ENCODE results near the gene PDE8A. TPM values are rescaled to one million over a fixed set of nuclear protein-coding genes. Genes with fewer than 3 reads are reported as not detected.
"Not testable (repeated sequence)": the region's sequence is repeated elsewhere in the genome, so short reads cannot be mapped to it uniquely, and the experiment has no call there.

PDE8A gene
- total and polyA plus RNA-seq, 2 donors (not counting 1 experiment from before 2014, with no cell fraction given): 17.4 to 51.1 TPM

DNA sequence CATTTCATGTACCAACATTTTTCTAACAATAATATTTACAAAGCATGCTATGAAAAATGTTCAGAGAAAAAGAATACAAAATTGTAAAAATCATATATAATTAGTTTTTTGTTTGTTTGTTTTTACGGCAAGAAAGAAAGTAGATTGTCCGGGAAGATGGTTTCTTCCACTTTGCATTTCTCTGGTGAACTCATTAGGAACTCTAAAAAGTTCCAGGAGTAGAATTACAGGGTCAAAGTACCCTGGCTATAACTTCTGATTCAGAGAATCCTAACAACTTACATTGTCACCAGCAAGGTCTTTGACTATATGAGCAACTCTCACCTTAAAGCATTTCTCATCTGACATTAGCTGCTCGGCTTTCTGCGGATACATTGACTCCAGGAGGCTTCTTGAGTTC lies 196.7 kb downstream of the PDE8A start:
- Histone ChIP-seq H4K20me1 (ENCODE audit: control insufficient read depth, insufficient read depth, low read length, poor library complexity, severe bottlenecking) (no peaks in the 10 kb centered on the region), H3K27me3 (replicated peaks in 1 of 4; ENCODE audit: control extremely low read depth in 1 of 4, control insufficient read depth in 3 of 4, insufficient read depth in 4 of 4, low read length in 3 of 4) (no peaks in the 10 kb centered on the region), H3K9me3 (ENCODE audit: control extremely low read depth in 1 of 3, control insufficient read depth in 2 of 3, insufficient read depth in 1 of 3, low read length in 2 of 3) (peaks cover 0 to 7% (median 0%) of the 10 kb centered on the region in 3 donors), H3K36me3 (replicated peaks in 1 of 2; ENCODE audit: control extremely low read depth in 1 of 2, control insufficient read depth in 1 of 2, extremely low read depth in 1 of 2, insufficient read depth in 2 of 2, low read length in 1 of 2) (no peaks in the 10 kb centered on the region), H3K4me3 (ENCODE audit: control extremely low read depth in 1 of 5, extremely low read depth in 1 of 5, insufficient read depth in 1 of 5, low read depth in 2 of 5, low read length in 4 of 5) (no peak overlapping the region), H2AFZ (ENCODE audit: insufficient read depth, low read depth, low read length, poor library complexity, severe bottlenecking) (no peak overlapping the region), H3K9ac (ENCODE audit: low read length) (no peak overlapping the region), H3K27ac (ENCODE audit: low read length in 2 of 2) (no peak overlapping the region), H3K4me2 (replicated peaks; ENCODE audit: low read depth, low read length, poor library complexity, severe bottlenecking) (no peak overlapping the region), H3K4me1 (ENCODE audit: control insufficient read depth in 2 of 2, insufficient read depth in 2 of 2, low read length in 2 of 2) (no peaks in the 10 kb centered on the region), H3K79me2 (ENCODE audit: control insufficient read depth, insufficient read depth, low read length) (no peaks in the 10 kb centered on the region)
- no peak for DNase-seq
- TF ChIP-seq EZH2 (IDR thresholded peaks at IDR 0.05; ENCODE audit: borderline replicate concordance, insufficient read depth, low read depth, low read length, poor library complexity, severe bottlenecking): no peak
- TF ChIP-seq, protein P1, sequence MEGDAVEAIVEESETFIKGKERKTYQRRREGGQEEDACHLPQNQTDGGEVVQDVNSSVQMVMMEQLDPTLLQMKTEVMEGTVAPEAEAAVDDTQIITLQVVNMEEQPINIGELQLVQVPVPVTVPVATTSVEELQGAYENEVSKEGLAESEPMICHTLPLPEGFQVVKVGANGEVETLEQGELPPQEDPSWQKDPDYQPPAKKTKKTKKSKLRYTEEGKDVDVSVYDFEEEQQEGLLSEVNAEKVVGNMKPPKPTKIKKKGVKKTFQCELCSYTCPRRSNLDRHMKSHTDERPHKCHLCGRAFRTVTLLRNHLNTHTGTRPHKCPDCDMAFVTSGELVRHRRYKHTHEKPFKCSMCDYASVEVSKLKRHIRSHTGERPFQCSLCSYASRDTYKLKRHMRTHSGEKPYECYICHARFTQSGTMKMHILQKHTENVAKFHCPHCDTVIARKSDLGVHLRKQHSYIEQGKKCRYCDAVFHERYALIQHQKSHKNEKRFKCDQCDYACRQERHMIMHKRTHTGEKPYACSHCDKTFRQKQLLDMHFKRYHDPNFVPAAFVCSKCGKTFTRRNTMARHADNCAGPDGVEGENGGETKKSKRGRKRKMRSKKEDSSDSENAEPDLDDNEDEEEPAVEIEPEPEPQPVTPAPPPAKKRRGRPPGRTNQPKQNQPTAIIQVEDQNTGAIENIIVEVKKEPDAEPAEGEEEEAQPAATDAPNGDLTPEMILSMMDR (IDR thresholded peaks at IDR 0.05): no peak
- Mint-ChIP-seq H3K27ac (no peak overlapping the region), H3K4me3 (no peak overlapping the region), H3K27me3 (peaks cover 15% of the 10 kb centered on the region), H3K9me3 (ENCODE audit: insufficient read depth) (no peaks in the 10 kb centered on the region), H3K4me1 (no peaks in the 10 kb centered on the region)
- ChIA-PET POLR2A (no interaction called here), CTCF (no interaction called here)
- 100% methylated on average over 2 of the region's 4 CpGs for WGBS (ENCODE audit: insufficient coverage)
- intact Hi-C loops (cut with micrococcal nuclease): no loop called here
- no peak for ATAC-seq (ENCODE audit: low read depth)

DNA sequence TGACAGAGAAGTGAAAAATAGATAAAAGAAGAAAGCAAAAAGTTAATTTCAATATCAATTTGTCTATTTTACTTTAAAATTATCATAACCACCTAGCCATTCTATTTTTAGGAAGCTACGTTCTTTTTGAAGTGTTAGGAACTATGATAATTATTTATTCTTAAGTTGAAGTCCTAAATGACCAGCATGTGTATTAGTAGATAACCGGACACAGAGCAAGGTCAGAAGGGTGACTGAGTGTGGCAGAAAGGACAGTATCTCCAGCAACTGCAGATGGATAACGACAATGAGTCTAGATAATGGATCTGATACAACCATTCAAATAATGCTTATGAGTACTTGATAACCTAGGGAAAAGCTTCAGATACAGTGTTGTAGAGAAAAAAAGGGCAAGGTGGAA lies 198.0 kb downstream of the PDE8A start:
- no peak overlapping the region for H3K4me2 ChIP-seq (replicated peaks; ENCODE audit: low read depth, low read length, poor library complexity, severe bottlenecking)
- no peak overlapping the region for H2AFZ ChIP-seq (ENCODE audit: insufficient read depth, low read depth, low read length, poor library complexity, severe bottlenecking)
- intact Hi-C loops (cut with micrococcal nuclease): no loop called here
- H3K9ac ChIP-seq (ENCODE audit: low read length): no peak overlapping the region
- no peaks in the 10 kb centered on the region for H4K20me1 ChIP-seq (ENCODE audit: control insufficient read depth, insufficient read depth, low read length, poor library complexity, severe bottlenecking)
- H3K27me3 ChIP-seq (replicated peaks in 1 of 4; ENCODE audit: control extremely low read depth in 1 of 4, control insufficient read depth in 3 of 4, insufficient read depth in 4 of 4, low read length in 3 of 4): no peaks in the 10 kb centered on the region
- no peak for DNase-seq
- TF ChIP-seq, protein P1 (IDR thresholded peaks at IDR 0.05): no peak
- no peak for TF ChIP-seq EZH2 (IDR thresholded peaks at IDR 0.05; ENCODE audit: borderline replicate concordance, insufficient read depth, low read depth, low read length, poor library complexity, severe bottlenecking)
- no peak overlapping the region for H3K4me3 ChIP-seq (ENCODE audit: control extremely low read depth in 1 of 5, extremely low read depth in 1 of 5, insufficient read depth in 1 of 5, low read depth in 2 of 5, low read length in 4 of 5)
- no peaks in the 10 kb centered on the region for H3K79me2 ChIP-seq (ENCODE audit: control insufficient read depth, insufficient read depth, low read length)
- ATAC-seq (ENCODE audit: low read depth): no peak
- H3K27ac ChIP-seq (ENCODE audit: low read length in 2 of 2): no peak overlapping the region
- H3K4me1 Mint-ChIP-seq: no peaks in the 10 kb centered on the region
- no peak overlapping the region for H3K4me3 Mint-ChIP-seq
- peaks cover 7% of the 10 kb centered on the region for H3K27me3 Mint-ChIP-seq
- H3K4me1 ChIP-seq (ENCODE audit: control insufficient read depth in 2 of 2, insufficient read depth in 2 of 2, low read length in 2 of 2): no peaks in the 10 kb centered on the region
- POLR2A ChIA-PET: no interaction called here
- no peaks in the 10 kb centered on the region for H3K9me3 Mint-ChIP-seq (ENCODE audit: insufficient read depth)
- H3K9me3 ChIP-seq (ENCODE audit: control extremely low read depth in 1 of 3, control insufficient read depth in 2 of 3, insufficient read depth in 1 of 3, low read length in 2 of 3): no peaks in the 10 kb centered on the region
- no peak overlapping the region for H3K27ac Mint-ChIP-seq
- WGBS (ENCODE audit: insufficient coverage): no CpG with 5 or more reads among the region's 3 CpGs
- CTCF ChIA-PET: interaction anchor here (0.6 kb wide), 1 partner anchor 599 kb away, joined by 3 read pairs; no protein-coding TSS in a partner anchor
- H3K36me3 ChIP-seq (replicated peaks in 1 of 2; ENCODE audit: control extremely low read depth in 1 of 2, control insufficient read depth in 1 of 2, extremely low read depth in 1 of 2, insufficient read depth in 2 of 2, low read length in 1 of 2): no peaks in the 10 kb centered on the region

DNA sequence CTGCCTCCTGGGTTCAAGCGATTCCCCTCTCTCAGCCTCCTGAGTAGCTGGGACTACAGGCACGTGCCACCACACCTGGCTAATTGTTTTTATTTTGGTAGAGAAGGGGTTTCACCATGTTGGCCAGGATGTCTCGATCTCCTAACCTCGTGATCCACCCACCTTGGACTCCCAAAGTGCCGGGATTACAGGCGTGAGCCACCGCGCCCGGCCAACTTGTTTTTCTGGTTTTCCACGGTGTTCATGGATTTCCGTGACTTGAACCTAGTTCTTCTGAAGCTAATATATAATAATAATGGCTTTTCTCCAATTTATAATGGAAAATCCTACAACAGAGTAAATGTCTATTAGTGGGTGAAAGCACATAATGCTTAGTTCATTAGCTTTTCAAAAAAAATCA lies 203.7 kb downstream of the PDE8A start:
- ATAC-seq (ENCODE audit: low read depth); H3K27me3 Mint-ChIP-seq; H3K9me3 ChIP-seq (ENCODE audit: control extremely low read depth in 1 of 3, control insufficient read depth in 2 of 3, insufficient read depth in 1 of 3, low read length in 2 of 3); H3K27me3 ChIP-seq (replicated peaks in 1 of 4; ENCODE audit: control extremely low read depth in 1 of 4, control insufficient read depth in 3 of 4, insufficient read depth in 4 of 4, low read length in 3 of 4); H3K4me1 ChIP-seq (ENCODE audit: control insufficient read depth in 2 of 2, insufficient read depth in 2 of 2, low read length in 2 of 2); H3K4me3 ChIP-seq (ENCODE audit: control extremely low read depth in 1 of 5, extremely low read depth in 1 of 5, insufficient read depth in 1 of 5, low read depth in 2 of 5, low read length in 4 of 5); H4K20me1 ChIP-seq (ENCODE audit: control insufficient read depth, insufficient read depth, low read length, poor library complexity, severe bottlenecking); H3K9ac ChIP-seq (ENCODE audit: low read length); H3K4me2 ChIP-seq (replicated peaks; ENCODE audit: low read depth, low read length, poor library complexity, severe bottlenecking); H3K36me3 ChIP-seq (replicated peaks in 1 of 2; ENCODE audit: control extremely low read depth in 1 of 2, control insufficient read depth in 1 of 2, extremely low read depth in 1 of 2, insufficient read depth in 2 of 2, low read length in 1 of 2); DNase-seq; H3K79me2 ChIP-seq (ENCODE audit: control insufficient read depth, insufficient read depth, low read length); intact Hi-C loops (cut with micrococcal nuclease); CTCF ChIA-PET; H3K4me1 Mint-ChIP-seq; H3K27ac ChIP-seq (ENCODE audit: low read length in 2 of 2); H3K27ac Mint-ChIP-seq; H3K4me3 Mint-ChIP-seq; H2AFZ ChIP-seq (ENCODE audit: insufficient read depth, low read depth, low read length, poor library complexity, severe bottlenecking); POLR2A ChIA-PET; H3K9me3 Mint-ChIP-seq (ENCODE audit: insufficient read depth): not testable (repeated sequence)
- 100% methylated on average over 1 of the region's 11 CpGs for WGBS (ENCODE audit: insufficient coverage)

Measured in B cell (primary cell).